IMR-90 (cell line): ENCODE data around the gene ATP1A3. TPM values are rescaled to one million over a fixed set of nuclear protein-coding genes. Genes with fewer than 3 reads are reported as not detected.

ENCODE experiments used
- ATAC-seq: fragments of 200-7000 bp; cut with Tn5 transposase; 2 replicates; pipeline ENCODE4 v1.9.1; 2020; ENCODE audit warnings: low read depth, mild to moderate bottlenecking, moderate library complexity
- BruUV-seq: library from RNA; stranded (reverse); fragments of 400-500 nt; replicated peaks from 2 replicates; lab custom pipeline; 2021; lab: Mats Ljungman, UMichigan
- CTCF ChIA-PET: fragments of 300-600 bp; formaldehyde crosslinking; extraction: SDS; loops from one replicate; lab custom pipeline; 2021; ENCODE audit warnings: antibody characterized with exemption; lab: Yijun Ruan, JAX
- POLR2A ChIA-PET: fragments of 300-600 bp; sonication (Branson Sonifier 250); formaldehyde crosslinking; loops from one replicate; lab custom pipeline; 2022; ENCODE audit warnings: antibody characterized with exemption; ENCODE audit not compliant: unreplicated experiment; lab: Charles Lee
- DNase-seq: peaks from one replicate; pipeline ENCODE4 v3.0.0; 2013
- H2AFZ ChIP-seq: replicated peaks from 2 replicates; pipeline ENCODE3; 2013; ENCODE audit warnings: low read length, mild to moderate bottlenecking; ENCODE audit not compliant: poor library complexity
- H2AK5ac ChIP-seq: 2 replicates; pipeline ENCODE4 v1.6.1; 2013; ENCODE audit warnings: low read depth, low read length, inconsistent platforms
- H2AK9ac ChIP-seq: replicated peaks from 2 replicates; pipeline ENCODE3; 2013; ENCODE audit warnings: mild to moderate bottlenecking, low read depth, low read length, moderate library complexity; ENCODE audit not compliant: poor library complexity
- H2BK120ac ChIP-seq: 2 replicates; pipeline ENCODE4 v1.6.1; 2013; ENCODE audit warnings: low read depth, low read length, inconsistent platforms
- H2BK15ac ChIP-seq: 3 replicates; pipeline ENCODE4 v1.6.1; 2013; ENCODE audit warnings: low read depth, low read length, inconsistent platforms
- H2BK20ac ChIP-seq: 2 replicates; pipeline ENCODE4 v1.6.1; 2013; ENCODE audit warnings: low read depth, mild to moderate bottlenecking, inconsistent platforms, low read length, moderate library complexity
- H2BK5ac ChIP-seq: 2 replicates; pipeline ENCODE4 v1.6.1; 2013; ENCODE audit warnings: mild to moderate bottlenecking, low read depth, low read length, inconsistent platforms; ENCODE audit not compliant: poor library complexity, severe bottlenecking
- H3K14ac ChIP-seq: replicated peaks from 2 replicates; pipeline ENCODE4 v1.6.1; 2013; ENCODE audit warnings: low read depth, low read length, inconsistent platforms
- H3K18ac ChIP-seq: 2 replicates; pipeline ENCODE4 v1.6.1; 2013; ENCODE audit warnings: low read depth, low read length, control low read depth
- H3K23ac ChIP-seq: 2 replicates; pipeline ENCODE4 v1.6.1; 2013; ENCODE audit warnings: low read depth, low read length, inconsistent platforms
- H3K27ac ChIP-seq: 2 replicates; pipeline ENCODE4 v1.5.1; 2013; ENCODE audit warnings: mild to moderate bottlenecking, control low read depth, low read length; ENCODE audit not compliant: insufficient read depth
- H3K27me3 ChIP-seq: 2 replicates; pipeline ENCODE4 v1.6.1; 2013; ENCODE audit warnings: low read length; ENCODE audit not compliant: control insufficient read depth, insufficient read depth
- H3K36me3 ChIP-seq: 2 replicates; pipeline ENCODE4 v1.6.1; 2013; ENCODE audit warnings: low read length, mixed read lengths; ENCODE audit not compliant: control insufficient read depth, insufficient read depth
- H3K4ac ChIP-seq: 2 replicates; pipeline ENCODE4 v1.6.1; 2013; ENCODE audit warnings: low read depth, low read length, inconsistent platforms
- H3K4me1 ChIP-seq: 2 replicates; pipeline ENCODE4 v1.6.1; 2013; ENCODE audit warnings: low read length, mixed read lengths; ENCODE audit not compliant: control insufficient read depth, insufficient read depth
- H3K4me2 ChIP-seq: 2 replicates; pipeline ENCODE4 v1.6.1; 2013; ENCODE audit warnings: low read depth, mild to moderate bottlenecking, control low read depth, low read length, moderate library complexity
- H3K4me3 ChIP-seq: 2 replicates; pipeline ENCODE4 v1.5.1; 2013; ENCODE audit warnings: low read depth, mild to moderate bottlenecking, control low read depth, low read length, moderate library complexity; ENCODE audit not compliant: insufficient read depth
- H3K56ac ChIP-seq: 2 replicates; pipeline ENCODE4 v1.6.1; 2013; ENCODE audit warnings: low read length, inconsistent platforms; ENCODE audit not compliant: insufficient read depth; ENCODE audit errors: extremely low read depth
- H3K79me1 ChIP-seq, 2 experiments: 2 replicates each; pipeline ENCODE4 v1.6.1; 2013; ENCODE audit warnings: low read length in 2 of 2, inconsistent platforms in 1 of 2, low read depth in 1 of 2
- H3K9ac ChIP-seq: 2 replicates; pipeline ENCODE4 v1.6.1; 2013; ENCODE audit warnings: low read depth, low read length, control low read depth
- H3K9me1 ChIP-seq: 2 replicates; pipeline ENCODE4 v1.6.1; 2013; ENCODE audit warnings: low read length, inconsistent platforms; ENCODE audit not compliant: insufficient read depth
- H3K9me3 ChIP-seq: 2 replicates; pipeline ENCODE4 v1.6.1; 2013; ENCODE audit warnings: low read length; ENCODE audit not compliant: control insufficient read depth, insufficient read depth
- H4K20me1 ChIP-seq: 2 replicates; pipeline ENCODE4 v1.6.1; 2013; ENCODE audit warnings: low read length, inconsistent platforms; ENCODE audit not compliant: insufficient read depth
- H4K5ac ChIP-seq: 2 replicates; pipeline ENCODE4 v1.6.1; 2013; ENCODE audit warnings: mild to moderate bottlenecking, low read depth, low read length, control low read depth
- H4K8ac ChIP-seq, 2 experiments: 2 replicates each; pipeline ENCODE4 v1.6.1; 2013; ENCODE audit warnings: low read depth in 2 of 2, low read length in 2 of 2, control low read depth in 1 of 2, inconsistent platforms in 1 of 2
- H4K91ac ChIP-seq: 2 replicates; pipeline ENCODE4 v1.6.1; 2013; ENCODE audit warnings: low read depth, low read length, inconsistent platforms; ENCODE audit not compliant: insufficient read depth
- CTCF ChIP-seq: conservative IDR thresholded peaks from 2 replicates; pipeline ENCODE4 v1.5.1; 2012; ENCODE audit warnings: mild to moderate bottlenecking, low read depth, low read length, improper control_type of control experiment
- MAFK ChIP-seq: IDR thresholded peaks from 2 replicates; pipeline ENCODE4 v1.6.1; 2012; ENCODE audit warnings: low read depth, low read length, improper control_type of control experiment
- MAZ ChIP-seq: IDR thresholded peaks from 2 replicates; pipeline ENCODE4 v1.6.1; 2012; ENCODE audit warnings: low read depth, mild to moderate bottlenecking, low read length, improper control_type of control experiment, moderate library complexity, borderline replicate concordance
- NFE2L2 ChIP-seq: fragments of 150-350 bp; IDR thresholded peaks from 2 replicates; pipeline ENCODE4 v1.6.1; 2016; ENCODE audit warnings: low read depth, mild to moderate bottlenecking, low read length
- WGBS, 2 experiments: methylation state at CpG; one replicate each; pipeline versions ENCODE4 v1.1.5 to v1.1.7; 2013; ENCODE audit warnings: missing lambda C conversion rate in 2 of 2; ENCODE audit not compliant: insufficient read length in 1 of 2; ENCODE audit errors: extremely low coverage in 2 of 2; 5-methylcytosine and 5-hydroxymethylcytosine counted together
- dilution Hi-C: fragments of 300-500 bp; cut with HindIII; formaldehyde crosslinking; loops from one replicate; pipeline ENCODE4 v1.14.3; 2018; ENCODE audit warnings: low sequenced_read_pairs; ENCODE audit not compliant: unreplicated experiment
- in situ Hi-C: fragments of 300-500 bp; cut with MboI; formaldehyde crosslinking; loops from 3 replicates; pipeline ENCODE4 v1.14.3; 2019; ENCODE audit warnings: low sequenced_read_pairs, inconsistent platforms, mixed read lengths
- intact Hi-C: fragments of 100-400 bp; cut with micrococcal nuclease; formaldehyde crosslinking; loops from 2 replicates; pipeline ENCODE4 v1.10.0; 2022
- polyA plus RNA-seq, 3 experiments: library from polyadenylated mRNA; depleted of rRNA; stranded (reverse); fragments of >200 nt; gene quantifications; 2 replicates each; pipeline ENCODE4 v1.2.3, GENCODE V29; 2012; ENCODE audit warnings: low replicate concordance in 1 of 3
- total RNA-seq: library from RNA; depleted of rRNA; stranded (reverse); fragments of >200 nt; gene quantifications from 2 replicates; pipeline ENCODE4 v1.2.3, GENCODE V29; 2012

The ATP1A3 gene
- total and polyA plus RNA-seq, 2 of the 4 experiments (the other 2 are of a cell fraction), result under 0.01 to 0.12 TPM

- TF ChIP-seq NFE2L2, result no peak
These were observed 56.2 kb downstream of the ATP1A3 start (continued) for GRCh38 chr19:41937525-41938468.

- Histone ChIP-seq H3K79me1 (no peaks in the 10 kb centered on the region), H4K91ac (no peak overlapping the region), H2BK20ac (no peak overlapping the region), H2BK5ac (no peak overlapping the region), H4K20me1 (peaks cover 4% of the 10 kb centered on the region), H4K8ac (no peak overlapping the region), H3K9ac (no peak overlapping the region), H3K27me3 (peaks cover 44% of the 10 kb centered on the region), H3K23ac (no peak overlapping the region), H3K9me1 (no peaks in the 10 kb centered on the region), H3K9me3 (no peaks in the 10 kb centered on the region), H2AK5ac (no peak overlapping the region), H2BK120ac (no peak overlapping the region), H3K18ac (no peak overlapping the region), H3K4me1 (peaks cover 12% of the 10 kb centered on the region), H3K27ac (no peak overlapping the region), H3K56ac (no peak overlapping the region), H2BK15ac (no peak overlapping the region), H3K36me3 (no peaks in the 10 kb centered on the region), H3K14ac (no peak overlapping the region), H3K4me3 (no peak overlapping the region), H2AFZ (no peak overlapping the region), H4K5ac (no peak overlapping the region), H3K4me2 (no peak overlapping the region), H3K4ac (no peak overlapping the region), H2AK9ac (peak overlapping the region; percentile 31)
- 70% methylated on average over 4 of the region's 15 CpGs; no CpG with 5 or more reads in 1 of the 2 experiments for WGBS, 2 experiments
- dilution Hi-C loops (no loop called here), in situ Hi-C loops (no loop called here), intact Hi-C loops (no loop called here)
- TF ChIP-seq MAZ (no peak), CTCF (no peak), MAFK (no peak)
- no TSS peak for BruUV-seq
- no peak for DNase-seq
- ChIA-PET CTCF (interaction anchor here (0.6 to 1.2 kb wide), 2 partner anchors 15 to 63 kb away, joined by 3 to 4 read pairs; no protein-coding TSS in a partner anchor), POLR2A (no interaction called here)
- no peak for ATAC-seq
These were observed 57.1 kb downstream of the ATP1A3 start for GRCh38 chr19:41936961-41937360.
